Epithelial cell of prostate (primary cell): ENCODE results near the gene CMTM7.

ENCODE experiments used
- DNase-seq: peaks from one replicate; pipeline ENCODE4 v3.0.0-alpha.2; 2011; ENCODE audit warnings: low read depth, low spot score
- H3K27ac ChIP-seq: fragments of 450-650 bp; 2 replicates; pipeline ENCODE4 v1.5.1; 2017; ENCODE audit warnings: mild to moderate bottlenecking

The CMTM7 gene

GRCh38 chr3:32474201-32474600 is 82.5 kb downstream of the CMTM7 start:
- H3K27ac ChIP-seq, result no peak overlapping the region
- no peak for DNase-seq

- H3K27ac ChIP-seq, result no peak overlapping the region
- DNase-seq, result no peak
Measured at GRCh38 chr3:32480604-32481003, 89.0 kb downstream of the CMTM7 start.

- H3K27ac ChIP-seq, result no peak overlapping the region
- no peak for DNase-seq
Measured at GRCh38 chr3:32481791-32482631, 90.4 kb downstream of the CMTM7 start.

- H3K27ac ChIP-seq, result no peak overlapping the region
Measured at GRCh38 chr3:32482693-32483092, 91.0 kb downstream of the CMTM7 start.

GRCh38 chr3:32483772-32484171 is 92.1 kb downstream of the CMTM7 start:
- no peak overlapping the region for H3K27ac ChIP-seq

More at GRCh38 chr3:32482693-32483092, 91.0 kb downstream of the CMTM7 start:
- no peak for DNase-seq

GRCh38 chr3:32484436-32484835 is 92.8 kb downstream of the CMTM7 start:
- no peak overlapping the region for H3K27ac ChIP-seq
- DNase-seq, result no peak

More at GRCh38 chr3:32483772-32484171, 92.1 kb downstream of the CMTM7 start:
- DNase-seq, result no peak

- DNase-seq, result no peak
- H3K27ac ChIP-seq, result no peak overlapping the region
Measured at GRCh38 chr3:32487781-32488473, 96.3 kb downstream of the CMTM7 start.

- no peak for DNase-seq
- no peak overlapping the region for H3K27ac ChIP-seq
Measured at GRCh38 chr3:32488474-32489008, 96.9 kb downstream of the CMTM7 start.

- DNase-seq, result no peak
- no peak overlapping the region for H3K27ac ChIP-seq
Measured at GRCh38 chr3:32492684-32493436, 101.2 kb downstream of the CMTM7 start.

GRCh38 chr3:32493437-32494414 is 102.1 kb downstream of the CMTM7 start:
- H3K27ac ChIP-seq, result no peak overlapping the region
- no peak for DNase-seq

- H3K27ac ChIP-seq, result peak overlapping the region; percentile 61
- no peak for DNase-seq
Measured at GRCh38 chr3:32495085-32495484, 103.4 kb downstream of the CMTM7 start.

GRCh38 chr3:32495609-32496008 is 104.0 kb downstream of the CMTM7 start:
- peak; percentile 64 for DNase-seq
- peak overlapping the region; percentile 61 for H3K27ac ChIP-seq

- DNase-seq, result no peak
- H3K27ac ChIP-seq, result no peak overlapping the region
Measured at GRCh38 chr3:32498252-32498651, 106.6 kb downstream of the CMTM7 start.

- no peak for DNase-seq
- no peak overlapping the region for H3K27ac ChIP-seq
Measured at GRCh38 chr3:32498992-32499391, 107.3 kb downstream of the CMTM7 start.

- no peak overlapping the region for H3K27ac ChIP-seq
- DNase-seq, result no peak
Measured at GRCh38 chr3:32499585-32499984, 107.9 kb downstream of the CMTM7 start.

GRCh38 chr3:32500231-32500630 is 108.6 kb downstream of the CMTM7 start:
- no peak for DNase-seq
- H3K27ac ChIP-seq, result no peak overlapping the region

GRCh38 chr3:32500880-32501782 is 109.5 kb downstream of the CMTM7 start:
- DNase-seq, result no peak
- H3K27ac ChIP-seq, result no peak overlapping the region

GRCh38 chr3:32501783-32502117 is 110.1 kb downstream of the CMTM7 start:
- no peak for DNase-seq
- peak overlapping the region; percentile 81 for H3K27ac ChIP-seq
